Gastrocnemius medialis (tissue), 4 donors: ENCODE measurements around the gene WDFY4. TPM values are rescaled to one million over a fixed set of nuclear protein-coding genes. Genes with fewer than 3 reads are reported as not detected.

Experiments used
- ATAC-seq, 2 donors: fragments of 150-250 bp; one replicate each; pipeline ENCODE4 v1.9.1; 2016
- DNase-seq, 2 donors: peaks; one replicate each; pipeline ENCODE4 v3.0.0-alpha.2; 2019
- H3K27ac ChIP-seq, 4 donors: fragments of 200-600 bp; sonication (generic); 1 replicate in 1 of 4; 2 replicates in 3 of 4; pipeline ENCODE4 v1.5.1; 2016 to 2018; ENCODE audit warnings: mild to moderate bottlenecking in 2 of 4, moderate library complexity in 1 of 4
- H3K27me3 ChIP-seq, 3 donors: fragments of 200-600 bp; sonication (generic) in 2 of 3; 1 replicate in 1 of 3; 2 replicates in 2 of 3; pipeline versions ENCODE4 v1.5.1 to v1.6.0; 2016 to 2019; ENCODE audit warnings: mild to moderate bottlenecking in 1 of 3, moderate library complexity in 1 of 3
- H3K36me3 ChIP-seq, 2 donors: fragments of 200-600 bp; sonication (generic) in 1 of 2; one replicate each; pipeline ENCODE4 v1.5.1; 2017 to 2018
- H3K4me1 ChIP-seq, 2 donors: fragments of 200-600 bp; sonication (generic) in 1 of 2; one replicate each; pipeline ENCODE4 v1.5.1; 2016 to 2017; ENCODE audit warnings: mild to moderate bottlenecking in 2 of 2
- H3K4me3 ChIP-seq, 4 donors: fragments of 200-600 bp; sonication (generic) in 3 of 4; 1 replicate in 1 of 4; 2 replicates in 3 of 4; pipeline ENCODE4 v1.5.1; 2016 to 2019; ENCODE audit warnings: mild to moderate bottlenecking in 2 of 4
- H3K9me3 ChIP-seq, 3 donors: fragments of 200-600 bp; sonication (generic) in 2 of 3; 1 replicate in 1 of 3; 2 replicates in 2 of 3; pipeline ENCODE4 v1.5.1; 2016 to 2019
- POLR2A ChIP-seq, 2 donors: fragments of 450-650 bp; IDR thresholded peaks; one replicate each; pipeline ENCODE4 v1.6.1; 2017; ENCODE audit warnings: antibody characterized with exemption in 2 of 2, mild to moderate bottlenecking in 2 of 2, moderate library complexity in 2 of 2
- in situ Hi-C, 4 donors: fragments of 200-750 bp; cut with MboI; loops; one replicate each; pipeline versions ENCODE4 v1.15.0 to v1.8.0; 2017; ENCODE audit warnings: low sequenced_read_pairs in 4 of 4
- intact Hi-C: fragments of 100-400 bp; cut with DNase I; formaldehyde crosslinking; loops from one replicate; pipeline ENCODE4 v1.15.1; 2023; ENCODE audit warnings: low total_unique reads
- total RNA-seq, 4 donors: library from RNA; depleted of rRNA; stranded (reverse); fragments of >200 nt; gene quantifications; one replicate each; pipeline versions ENCODE4 v1.1.0 to v1.2.3, GENCODE V29; 2016
- TF ChIP-seq, protein P1 (sequence below), 5 experiments: fragments of 450-650 bp in 3 of 5; fragments of 200-600 bp in 2 of 5; sonication (generic) in 2 of 5; IDR thresholded peaks in 4 of 5; conservative IDR thresholded peaks in 1 of 5; 1 replicate in 4 of 5; 2 replicates in 1 of 5; pipeline ENCODE4 v1.5.1; 2016 to 2019; ENCODE audit warnings: antibody characterized with exemption in 5 of 5, mild to moderate bottlenecking in 3 of 5, moderate library complexity in 3 of 5

The WDFY4 gene
- total RNA-seq, 4 donors from 2014 or later = 0.29 to 0.94 (median 0.59) TPM

DNA sequence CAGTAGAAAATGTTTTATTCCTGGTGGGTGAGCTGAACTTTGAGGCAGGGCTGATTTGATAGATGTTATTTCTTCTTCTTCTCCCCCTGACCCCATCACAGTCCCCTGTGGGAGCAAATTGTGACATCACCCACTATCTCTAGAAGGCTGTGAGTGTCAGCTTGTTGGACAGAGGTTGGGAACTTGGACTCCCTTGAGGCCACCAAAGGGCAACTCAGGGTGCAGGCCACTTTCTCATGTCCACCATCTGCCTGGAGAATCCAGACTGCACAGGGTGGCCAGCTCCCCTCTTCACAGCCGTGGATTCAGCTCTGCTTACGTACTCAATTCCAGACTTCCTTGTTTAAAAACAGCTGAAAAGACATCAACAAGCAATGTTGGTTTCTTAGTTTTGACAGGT, 151.9 kb downstream of the WDFY4 start:
- Histone ChIP-seq H3K4me3 (no peak overlapping the region), H3K27me3 (no peaks in the 10 kb centered on the region), H3K9me3 (no peaks in the 10 kb centered on the region), H3K27ac (no peak overlapping the region), H3K4me1 (no peaks in the 10 kb centered on the region), H3K36me3 (no peaks in the 10 kb centered on the region)
- intact Hi-C loops = no loop called here
- in situ Hi-C loops = no loop called here
- ATAC-seq (no peak), DNase-seq (no peak)
- TF ChIP-seq, protein P1, sequence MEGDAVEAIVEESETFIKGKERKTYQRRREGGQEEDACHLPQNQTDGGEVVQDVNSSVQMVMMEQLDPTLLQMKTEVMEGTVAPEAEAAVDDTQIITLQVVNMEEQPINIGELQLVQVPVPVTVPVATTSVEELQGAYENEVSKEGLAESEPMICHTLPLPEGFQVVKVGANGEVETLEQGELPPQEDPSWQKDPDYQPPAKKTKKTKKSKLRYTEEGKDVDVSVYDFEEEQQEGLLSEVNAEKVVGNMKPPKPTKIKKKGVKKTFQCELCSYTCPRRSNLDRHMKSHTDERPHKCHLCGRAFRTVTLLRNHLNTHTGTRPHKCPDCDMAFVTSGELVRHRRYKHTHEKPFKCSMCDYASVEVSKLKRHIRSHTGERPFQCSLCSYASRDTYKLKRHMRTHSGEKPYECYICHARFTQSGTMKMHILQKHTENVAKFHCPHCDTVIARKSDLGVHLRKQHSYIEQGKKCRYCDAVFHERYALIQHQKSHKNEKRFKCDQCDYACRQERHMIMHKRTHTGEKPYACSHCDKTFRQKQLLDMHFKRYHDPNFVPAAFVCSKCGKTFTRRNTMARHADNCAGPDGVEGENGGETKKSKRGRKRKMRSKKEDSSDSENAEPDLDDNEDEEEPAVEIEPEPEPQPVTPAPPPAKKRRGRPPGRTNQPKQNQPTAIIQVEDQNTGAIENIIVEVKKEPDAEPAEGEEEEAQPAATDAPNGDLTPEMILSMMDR (IDR thresholded peaks at IDR 0.05 in 4 of 5, conservative IDR thresholded peaks at IDR 0.05 in 1 of 5) = no peak
- TF ChIP-seq POLR2A (IDR thresholded peaks at IDR 0.05) = no peak

DNA sequence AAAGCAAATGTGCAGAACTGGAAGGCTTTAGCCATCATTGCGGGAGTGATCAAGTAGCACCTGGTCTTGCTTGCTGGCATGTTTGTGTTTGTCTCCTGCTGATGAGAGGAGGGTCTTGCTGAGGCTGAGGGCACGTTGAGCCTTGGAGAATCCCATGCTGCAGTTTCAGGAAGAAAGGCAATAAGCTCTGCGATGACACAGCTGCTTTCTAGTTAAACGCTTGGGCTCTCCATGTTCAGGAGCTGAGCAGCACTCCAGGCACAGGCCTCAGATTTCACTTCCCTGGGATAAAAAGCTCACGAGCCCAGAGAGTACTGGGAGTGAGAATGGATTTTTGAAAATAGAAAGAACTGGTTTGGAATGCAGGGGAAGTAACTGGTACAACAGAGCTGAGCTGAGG, 154.2 kb downstream of the WDFY4 start:
- Histone ChIP-seq H3K4me1 (no peaks in the 10 kb centered on the region), H3K27me3 (no peaks in the 10 kb centered on the region), H3K27ac (no peak overlapping the region), H3K36me3 (no peaks in the 10 kb centered on the region), H3K4me3 (no peak overlapping the region), H3K9me3 (no peaks in the 10 kb centered on the region)
- TF ChIP-seq POLR2A (IDR thresholded peaks at IDR 0.05) = no peak
- TF ChIP-seq, protein P1 (IDR thresholded peaks at IDR 0.05 in 4 of 5, conservative IDR thresholded peaks at IDR 0.05 in 1 of 5) = no peak
- no peak for DNase-seq
- intact Hi-C loops = no loop called here
- in situ Hi-C loops = no loop called here
- no peak for ATAC-seq

DNA sequence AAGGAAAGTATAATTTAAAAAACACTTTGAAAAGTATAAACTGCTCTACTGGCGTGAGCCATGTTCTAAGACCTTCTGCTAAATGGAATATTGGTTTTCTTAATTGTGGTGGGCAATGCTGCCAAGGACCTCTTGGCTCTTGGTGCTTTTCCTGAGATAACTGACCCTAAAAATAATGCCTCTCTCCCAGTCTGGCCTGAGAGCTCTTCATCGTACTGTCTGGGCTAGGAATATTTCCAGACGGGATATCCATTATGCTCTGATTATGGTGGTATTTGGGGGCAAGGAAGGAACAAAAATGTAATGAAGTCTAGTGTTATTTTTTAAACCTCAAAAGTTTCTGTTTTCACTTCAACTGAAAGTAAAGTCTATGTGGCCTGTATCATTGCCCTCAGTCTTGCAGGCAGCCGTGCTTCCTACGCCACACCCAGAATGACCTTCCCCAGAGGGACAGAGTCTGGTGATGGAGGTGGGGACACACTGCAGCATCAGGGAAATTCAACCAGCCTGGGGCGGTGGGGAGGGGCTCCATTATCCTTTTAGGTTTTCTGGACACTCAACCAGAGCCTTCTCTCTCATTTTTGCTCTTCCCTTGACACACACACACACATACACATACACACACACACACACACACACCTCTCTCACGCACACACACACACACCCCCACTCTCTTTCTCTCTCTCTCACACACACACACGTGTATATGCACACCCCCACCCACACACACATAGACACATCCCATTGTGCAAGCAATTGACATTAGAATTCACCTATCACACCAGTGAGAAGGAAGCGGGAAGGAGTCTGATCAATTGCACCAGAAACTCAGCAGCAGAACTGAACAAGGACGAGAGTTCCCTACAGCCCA, 155.4 kb downstream of the WDFY4 start:
- H3K4me3 ChIP-seq = no peak overlapping the region
- intact Hi-C loops = no loop called here
- ATAC-seq (no peak), DNase-seq (no peak)
- no peak for TF ChIP-seq POLR2A (IDR thresholded peaks at IDR 0.05)
- TF ChIP-seq, protein P1 (IDR thresholded peaks at IDR 0.05 in 4 of 5, conservative IDR thresholded peaks at IDR 0.05 in 1 of 5) = no peak
- H3K36me3 ChIP-seq = no peaks in the 10 kb centered on the region
- no peak overlapping the region for H3K27ac ChIP-seq
- no peaks in the 10 kb centered on the region for H3K4me1 ChIP-seq
- no peaks in the 10 kb centered on the region for H3K9me3 ChIP-seq
- in situ Hi-C loops = no loop called here
- no peaks in the 10 kb centered on the region for H3K27me3 ChIP-seq

DNA sequence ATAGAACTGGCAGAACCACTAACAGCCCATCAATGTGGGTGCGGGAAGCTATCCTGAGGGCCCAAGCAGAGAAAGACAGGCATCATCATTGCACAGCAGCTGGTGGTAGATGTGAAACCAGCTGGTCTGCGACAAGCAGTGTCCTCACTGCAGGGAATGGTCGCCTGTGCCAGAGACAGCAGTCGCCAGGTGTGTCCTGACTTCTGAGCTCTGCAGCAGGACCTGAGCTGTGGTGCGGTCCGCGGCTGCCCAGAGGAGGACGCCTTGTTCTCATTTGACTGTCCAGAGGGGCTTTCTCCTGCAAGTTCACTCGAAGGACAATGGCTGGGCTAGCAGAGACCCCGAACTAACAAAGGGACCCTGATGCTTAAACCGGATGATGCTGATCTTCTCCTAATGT, 157.6 kb downstream of the WDFY4 start:
- ATAC-seq = no peak
- H3K27me3 ChIP-seq = no peaks in the 10 kb centered on the region
- H3K36me3 ChIP-seq = no peaks in the 10 kb centered on the region
- no peaks in the 10 kb centered on the region for H3K9me3 ChIP-seq
- no peak overlapping the region for H3K27ac ChIP-seq
- intact Hi-C loops (no loop called here), in situ Hi-C loops (no loop called here)
- no peak overlapping the region for H3K4me3 ChIP-seq
- TF ChIP-seq POLR2A (IDR thresholded peaks at IDR 0.05) = no peak
- TF ChIP-seq, protein P1 (IDR thresholded peaks at IDR 0.05 in 4 of 5, conservative IDR thresholded peaks at IDR 0.05 in 1 of 5) = no peak
- H3K4me1 ChIP-seq = no peaks in the 10 kb centered on the region
- DNase-seq = no peak
